ENCODE data around the gene SLC6A5.
"Not testable (repeated sequence)": the region's sequence is repeated elsewhere in the genome, so short reads cannot be mapped to it uniquely, and the experiment has no call there.

The SLC6A5 gene

DNA sequence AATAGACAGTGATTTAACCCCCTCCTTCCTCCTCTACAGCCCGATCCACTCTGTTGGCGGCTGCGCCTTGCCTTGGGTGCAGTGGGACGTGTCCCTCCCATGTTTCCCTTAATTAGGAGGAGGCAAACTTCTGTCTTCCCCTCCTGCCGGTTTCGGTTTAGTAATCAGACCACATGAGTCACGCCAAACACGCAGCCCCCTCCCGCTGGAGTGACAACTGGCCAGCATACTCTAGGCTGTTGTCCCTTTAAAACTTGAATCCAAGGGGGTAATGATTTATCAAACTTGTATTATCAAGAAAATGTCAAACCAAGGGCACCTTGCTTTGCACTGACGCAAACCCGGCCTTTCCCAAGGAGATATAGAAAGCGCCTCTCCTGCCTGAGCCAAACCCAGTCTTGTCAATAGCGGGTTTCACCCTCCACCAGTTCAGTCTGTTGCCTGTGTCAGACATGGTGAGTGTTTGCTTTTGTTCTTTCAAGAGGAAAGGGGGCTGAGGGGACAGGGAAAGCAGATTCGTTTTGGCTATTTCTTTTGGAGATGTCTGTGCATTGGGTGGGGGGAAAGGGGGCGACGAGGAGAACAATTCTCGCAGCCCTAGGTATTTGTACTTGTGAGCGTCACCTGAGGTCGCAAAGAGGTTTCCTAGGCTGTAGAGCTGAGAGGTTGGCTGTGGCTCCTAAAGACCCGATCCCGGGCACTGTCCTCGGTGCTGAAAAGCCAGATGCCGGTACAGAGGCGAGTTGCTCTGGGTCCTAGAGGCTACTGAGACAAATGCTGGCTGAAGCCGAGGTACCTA is at the start of gene SLC6A5:
Gene SLC6A5 (plus strand): TSS at position 388 of the 799 bp plus-strand sequence. CDS start 65 bp downstream, at position 453.
- DNase-seq, result no peak

DNA sequence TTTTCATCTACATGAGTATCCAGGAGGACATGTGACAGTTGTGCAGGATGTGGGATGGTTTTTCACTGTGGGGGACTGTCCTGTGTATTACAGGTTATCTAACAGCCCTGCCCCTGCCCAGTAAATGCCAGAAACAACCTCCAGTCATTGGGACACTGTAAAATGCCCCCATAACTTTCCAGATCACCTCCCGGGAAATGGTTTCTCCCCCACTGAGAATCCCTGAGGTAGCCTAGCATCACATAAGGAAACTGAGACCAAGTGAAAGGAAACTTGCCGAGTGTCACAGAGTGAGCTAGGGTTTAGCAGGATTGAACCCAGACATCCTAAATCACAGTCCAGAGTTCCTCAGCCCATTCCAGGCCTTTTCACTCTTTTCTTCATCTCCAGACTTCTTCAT is 48.3 kb upstream of the SLC6A5 start:
- no peak for DNase-seq

DNA sequence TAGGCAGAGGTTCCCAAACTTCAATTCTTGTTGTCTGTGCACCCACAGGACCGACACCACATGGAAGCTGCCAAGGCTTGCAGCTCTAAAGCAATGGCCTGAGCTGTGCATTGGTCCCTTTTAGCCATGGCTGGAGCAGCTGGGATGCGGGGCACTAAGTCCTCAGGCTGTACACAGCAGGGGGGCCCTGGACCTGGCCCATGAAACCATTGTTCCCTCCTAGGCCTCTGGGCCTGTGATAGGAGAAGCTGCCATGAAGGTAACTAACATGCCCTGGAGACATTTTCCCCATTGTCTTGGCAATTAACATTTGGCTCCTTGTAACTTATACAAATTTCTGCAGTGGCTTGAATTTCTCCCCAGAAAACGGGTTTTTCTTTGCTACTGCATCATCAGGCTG is 43.6 kb upstream of the SLC6A5 start:
- no peak for DNase-seq

DNA sequence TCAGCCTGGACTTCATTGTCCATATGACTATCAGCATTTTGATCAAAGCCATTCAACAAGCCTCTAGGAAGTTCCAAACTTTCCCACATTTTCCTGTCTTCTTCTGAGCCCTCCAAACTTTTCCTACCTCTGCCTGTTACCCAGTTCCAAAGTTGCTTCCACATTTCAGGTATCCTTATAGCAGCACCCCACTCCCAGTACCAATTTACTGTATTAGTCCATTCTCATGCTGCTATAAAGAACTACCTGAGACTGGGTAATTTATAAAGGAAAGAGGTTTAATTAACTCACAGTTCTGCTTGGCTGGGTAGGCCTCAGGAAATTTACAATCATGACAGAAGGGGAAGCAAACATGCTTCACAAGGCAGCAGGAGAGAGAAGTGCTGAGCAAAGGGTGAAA is 43.0 kb upstream of the SLC6A5 start:
- not testable (repeated sequence) for DNase-seq

DNA sequence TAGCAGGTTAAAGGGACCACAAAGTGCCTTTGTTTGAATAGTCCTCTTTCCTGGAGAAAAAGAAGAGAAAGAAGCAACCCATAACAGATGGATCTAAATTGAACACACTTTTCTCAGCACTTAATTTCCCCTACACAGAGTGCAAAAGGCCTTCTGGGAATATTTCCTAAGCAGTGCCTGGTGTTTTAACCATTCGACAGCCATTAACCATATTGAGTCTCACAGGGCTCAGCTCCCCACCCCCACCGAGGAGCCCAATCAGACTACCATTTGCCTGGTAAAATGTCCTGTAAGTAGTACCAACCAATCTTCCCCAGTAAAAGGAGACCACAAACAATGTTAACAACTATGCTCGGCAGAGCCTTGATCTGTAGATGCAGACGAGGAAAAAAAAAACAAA is 40.7 kb upstream of the SLC6A5 start:
- DNase-seq, result peak in 1 of 2 experiments; percentile 24

DNA sequence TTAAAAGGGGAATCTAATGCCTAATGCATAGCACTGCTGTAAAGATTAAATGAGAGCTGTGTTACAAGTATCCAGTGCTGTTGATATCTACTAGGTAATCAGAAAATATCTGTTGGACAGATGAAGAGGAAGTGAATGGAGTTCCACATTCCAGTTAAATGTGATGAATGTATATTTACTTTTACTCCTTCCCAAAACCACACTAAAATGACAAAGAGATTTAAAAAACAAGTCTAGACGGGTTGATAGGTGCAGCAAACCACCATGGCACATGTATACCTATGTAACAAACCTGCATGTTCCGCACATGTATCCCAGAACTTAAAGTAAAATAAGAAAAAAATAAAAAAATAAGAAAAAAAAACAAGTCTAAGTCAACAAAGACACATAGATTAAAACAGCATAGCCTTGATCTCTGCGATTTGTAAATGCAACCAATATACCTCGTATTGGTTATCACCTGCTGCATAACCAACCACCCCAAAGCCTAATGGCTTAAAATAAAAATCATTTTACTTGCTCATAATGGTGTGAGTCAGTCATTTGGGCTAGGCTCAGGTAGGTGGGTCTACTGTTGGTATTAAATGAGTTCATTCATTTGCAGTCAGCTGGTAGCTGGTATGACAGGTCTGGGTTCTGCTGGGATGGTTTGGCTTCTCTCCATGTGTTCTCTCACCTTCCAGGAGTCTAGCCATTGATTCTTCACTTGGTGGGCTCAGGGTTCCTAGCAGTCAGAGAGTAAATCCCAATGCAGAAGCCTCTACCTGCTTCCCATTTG is 39.7 kb upstream of the SLC6A5 start:
- DNase-seq, result no peak

DNA sequence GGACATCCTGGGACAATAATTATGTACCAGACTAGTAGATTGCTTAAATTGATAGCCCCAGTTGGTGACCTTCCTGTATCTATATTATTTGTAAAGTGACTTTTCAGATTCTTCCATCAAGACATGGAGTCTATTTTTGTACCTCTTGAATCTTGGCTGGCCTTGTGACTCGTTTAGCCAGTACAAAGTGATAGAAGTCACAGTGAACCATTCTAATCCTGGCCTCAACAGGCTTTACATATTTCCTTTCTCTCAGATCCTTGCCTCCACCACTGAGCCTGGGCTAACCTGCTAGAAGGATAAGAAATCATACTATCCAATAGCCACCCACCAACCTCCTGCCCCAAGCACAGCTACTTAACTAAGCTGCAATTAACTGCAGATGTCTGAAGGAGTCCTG is 37.5 kb upstream of the SLC6A5 start:
- DNase-seq, result peak; percentile 7 to 11

DNA sequence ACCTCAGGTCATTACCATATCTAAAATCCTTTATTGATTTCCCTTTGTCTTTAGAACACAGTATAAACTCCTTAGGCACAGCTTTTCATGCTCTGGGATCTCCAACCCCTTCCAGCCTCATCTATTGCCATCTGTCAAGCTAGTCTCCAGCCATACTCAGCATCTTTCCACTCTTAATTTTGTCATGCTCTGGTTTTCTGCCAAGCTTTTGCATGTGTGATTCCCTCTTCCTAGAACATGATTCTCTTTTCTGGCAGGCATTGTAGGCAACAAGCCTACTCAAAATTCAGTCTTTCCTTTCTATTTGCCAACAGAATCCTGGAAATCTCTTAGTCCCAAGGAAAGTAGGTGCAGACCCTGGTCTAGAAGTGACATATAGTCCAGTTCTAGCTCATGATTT is 35.5 kb upstream of the SLC6A5 start:
- DNase-seq, result peak; percentile 89 to 91

DNA sequence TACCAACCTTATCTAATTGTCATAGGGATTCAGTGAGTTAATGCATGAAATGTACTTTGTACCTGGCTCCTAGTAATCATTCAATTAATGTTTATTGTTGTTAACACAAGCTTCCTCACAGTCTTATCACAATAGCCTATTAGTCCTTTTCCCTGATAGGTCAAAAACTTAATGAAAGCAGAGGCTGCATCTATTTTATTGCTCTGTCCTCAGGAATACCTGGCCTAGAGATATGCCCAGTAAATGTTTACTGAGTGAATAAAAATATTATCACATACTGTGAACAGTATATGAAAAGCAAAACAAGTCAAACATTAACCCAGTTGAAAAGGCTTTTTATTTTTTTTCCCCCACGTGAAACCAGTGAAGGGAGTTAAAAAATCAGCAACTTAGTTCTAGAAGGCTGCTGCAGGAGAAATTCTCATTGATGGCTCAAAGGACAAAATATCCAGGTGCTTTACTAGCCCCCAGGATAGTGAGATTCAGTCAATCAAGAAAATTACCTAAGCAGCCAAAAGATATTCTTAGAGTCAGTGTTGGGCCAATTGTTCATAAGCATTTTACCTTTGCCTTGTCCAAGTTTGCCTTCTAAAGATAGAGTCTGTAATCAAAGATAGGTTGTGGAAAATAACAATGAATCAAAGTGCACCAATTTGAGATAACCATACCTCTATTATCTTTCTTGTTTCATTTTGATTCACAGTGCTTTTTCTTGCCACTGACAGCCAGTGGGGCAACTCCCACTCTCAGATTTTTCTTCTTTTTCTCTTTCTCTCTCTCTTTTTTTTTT is 34.4 kb upstream of the SLC6A5 start:
- DNase-seq, result no peak

DNA sequence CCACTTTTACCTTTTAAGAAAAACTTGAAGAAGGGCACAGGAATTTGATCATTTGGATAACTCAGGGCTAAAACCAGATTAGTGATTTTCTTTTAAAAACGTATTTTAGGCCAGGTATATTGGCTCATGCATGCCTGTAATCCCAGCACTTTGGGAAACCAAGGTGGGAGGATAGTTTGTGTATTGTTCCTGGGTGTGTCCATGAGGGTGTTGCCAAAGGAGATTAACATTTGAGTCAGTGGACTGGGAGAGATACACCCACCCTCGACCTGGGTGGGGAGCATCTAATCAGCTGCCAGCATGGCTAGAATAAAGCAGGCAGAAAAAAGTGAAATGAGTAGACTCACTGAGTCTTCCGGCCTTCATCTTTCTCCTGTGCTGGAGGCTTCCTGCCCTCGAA is 33.3 kb upstream of the SLC6A5 start:
- not testable (repeated sequence) for DNase-seq

DNA sequence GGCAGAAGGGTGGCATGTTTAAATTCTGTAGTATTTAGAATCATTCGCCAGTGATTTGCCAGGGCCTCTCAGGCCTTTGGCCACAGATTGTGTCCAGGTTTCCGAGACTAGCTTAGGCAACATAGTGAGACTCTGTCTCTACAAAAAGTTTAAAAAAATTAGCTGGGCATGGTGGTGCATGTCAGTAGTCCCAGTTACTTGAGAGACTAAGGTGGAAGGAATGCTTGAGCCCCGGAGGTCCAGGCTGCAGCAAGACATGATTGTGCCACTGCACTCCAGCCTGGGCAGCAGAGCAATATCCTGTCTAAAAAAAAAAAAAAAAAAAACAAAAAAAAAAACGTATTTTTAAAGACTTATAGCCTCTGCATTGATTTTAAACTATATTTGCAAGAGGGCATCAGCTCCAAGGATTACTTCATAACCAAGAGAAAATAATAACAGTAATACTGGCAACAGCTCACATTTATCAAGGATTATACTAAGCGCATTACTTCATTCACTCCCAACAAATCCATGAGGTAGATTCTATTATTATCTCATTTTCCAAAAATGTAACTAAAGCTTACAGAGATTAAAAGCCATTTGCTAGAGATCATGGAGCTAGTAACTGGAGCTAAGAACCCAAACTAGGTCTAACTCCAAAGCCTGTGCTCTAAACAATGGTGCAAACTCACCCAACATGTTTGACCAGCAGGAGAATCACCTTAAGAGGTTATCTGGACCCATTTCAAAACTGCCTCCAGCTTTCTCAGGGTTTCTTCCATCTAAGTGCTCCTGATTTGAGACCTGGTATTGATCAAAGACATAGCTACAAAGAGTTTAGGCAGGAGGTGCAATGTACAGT is 32.6 kb upstream of the SLC6A5 start:
- DNase-seq, result no peak

DNA sequence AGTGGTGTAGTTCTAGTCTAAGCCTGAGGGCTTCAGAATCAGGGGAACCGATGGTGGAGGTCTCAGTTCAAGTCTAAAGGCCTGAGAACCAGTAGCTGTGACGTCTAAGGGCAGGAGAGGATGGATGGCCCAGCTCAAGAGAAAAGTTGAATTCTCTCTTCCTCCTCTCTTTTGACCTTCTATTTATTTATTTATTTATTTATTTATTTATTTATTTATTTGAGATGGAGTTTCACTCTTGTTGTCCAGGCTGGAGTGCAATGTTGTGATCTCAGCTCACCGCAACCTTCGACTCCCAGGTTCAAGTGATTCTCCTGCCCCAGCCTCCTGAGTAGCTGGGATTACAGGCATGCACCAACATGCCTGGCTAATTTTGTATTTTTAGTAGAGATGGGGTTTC is 19.7 kb upstream of the SLC6A5 start:
- not testable (repeated sequence) for DNase-seq

DNA sequence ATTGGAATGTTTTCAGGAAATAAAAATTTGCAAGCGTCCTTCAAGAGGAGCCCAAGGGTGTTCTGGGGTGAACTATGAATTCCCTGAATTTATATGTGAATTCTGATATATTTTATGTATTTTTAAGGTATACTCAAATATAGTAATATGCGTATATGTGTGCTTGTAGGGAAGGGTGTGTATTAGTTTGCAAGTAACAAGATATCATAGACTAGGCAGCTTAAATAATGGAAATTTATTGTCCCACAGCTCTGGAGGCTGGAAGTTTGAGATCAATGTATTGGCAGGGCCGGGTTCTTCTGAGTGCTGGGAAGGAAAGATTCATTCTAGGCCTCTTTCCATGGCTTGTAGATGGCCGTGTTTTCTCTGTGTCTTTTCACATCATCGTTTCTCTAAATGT is 16.2 kb upstream of the SLC6A5 start:
- DNase-seq, result no peak

DNA sequence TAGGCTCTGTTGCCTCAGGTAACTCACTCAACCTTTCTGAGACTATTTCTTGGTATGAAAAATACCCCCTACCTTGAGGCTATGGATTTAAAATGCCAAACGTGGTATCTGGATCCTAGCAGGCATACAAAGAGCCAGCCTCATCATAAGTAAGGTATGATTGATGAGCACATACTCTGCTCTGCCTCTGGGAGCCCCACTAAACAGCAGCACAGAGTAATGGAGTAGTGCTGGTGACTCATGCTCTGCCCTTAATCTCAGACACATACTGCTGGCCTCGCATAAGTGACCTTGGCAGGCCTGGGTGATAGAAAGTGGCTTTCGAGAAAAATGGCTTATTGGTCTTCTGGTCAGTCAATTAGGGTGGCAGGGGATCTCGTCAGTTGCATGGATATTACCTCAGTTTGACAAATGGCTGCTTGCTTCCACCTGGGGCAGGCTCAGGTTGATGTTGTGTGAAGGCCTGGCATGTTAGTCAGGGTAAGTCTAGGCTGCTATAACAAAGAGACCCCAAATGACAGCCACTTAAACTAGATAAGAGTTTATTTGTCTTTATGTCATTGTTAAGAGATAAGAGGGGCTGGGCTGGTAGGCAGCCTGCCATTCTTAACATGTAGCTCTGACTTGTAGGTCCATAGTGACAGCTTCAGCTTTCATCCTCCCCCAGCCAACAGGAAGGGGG is 15.2 kb upstream of the SLC6A5 start:
- DNase-seq, result no peak

DNA sequence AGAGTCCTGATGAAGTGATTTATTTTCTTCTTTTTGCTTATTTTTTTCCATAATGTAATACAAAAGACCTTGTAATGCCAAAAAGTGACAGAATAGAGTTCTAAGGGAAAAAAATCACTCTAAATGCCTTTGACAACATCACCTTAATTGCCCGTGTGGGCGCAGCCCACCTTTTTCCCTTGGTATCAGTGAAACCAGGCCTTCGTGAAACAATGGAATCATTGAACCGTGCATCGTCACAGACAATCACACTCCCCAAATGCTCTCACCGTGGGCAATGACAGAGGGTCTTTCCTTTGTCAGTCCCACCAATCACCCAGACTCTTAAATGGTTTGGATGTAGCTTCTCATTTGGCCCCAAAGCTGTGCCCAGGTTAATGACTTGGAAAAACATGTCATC is 9.6 kb upstream of the SLC6A5 start:
- no peak for DNase-seq

DNA sequence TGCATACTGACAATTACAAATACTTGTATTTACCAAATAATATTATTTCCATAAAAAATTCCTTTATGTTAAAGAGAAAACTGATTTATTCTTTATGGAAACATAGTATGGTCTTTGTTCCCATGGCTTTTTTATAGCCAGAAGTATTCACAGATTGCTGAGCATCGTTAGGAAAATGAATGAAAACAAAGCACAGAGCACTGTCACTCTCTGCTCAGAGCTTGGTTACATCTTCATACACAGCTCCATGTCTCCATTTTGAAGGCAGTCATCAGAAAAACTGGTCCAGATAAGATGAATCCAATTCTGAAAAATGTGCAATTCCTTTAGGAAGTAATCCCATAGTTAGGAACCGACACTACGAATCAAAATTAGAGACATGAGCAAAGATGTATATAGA is 9.0 kb upstream of the SLC6A5 start:
- no peak for DNase-seq

DNA sequence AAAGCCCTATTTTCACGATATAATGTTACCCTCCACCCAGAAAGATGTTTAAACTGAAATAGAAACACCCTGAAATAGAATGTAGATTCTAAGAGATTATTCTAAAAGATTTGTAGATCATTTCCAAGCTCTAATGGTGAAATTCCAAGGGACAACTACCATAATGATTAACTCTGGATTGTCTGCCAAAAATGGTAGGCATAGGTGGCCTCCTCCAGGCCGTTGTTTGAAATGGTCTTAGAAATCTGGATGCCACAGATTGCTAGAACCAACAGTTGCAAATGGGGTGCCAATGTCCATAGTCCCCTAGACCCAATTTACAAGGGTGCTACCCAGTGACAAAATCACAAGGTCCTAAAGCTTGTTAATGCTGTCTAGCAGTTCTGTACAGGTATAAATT is 6.7 kb upstream of the SLC6A5 start:
- no peak for DNase-seq

DNA sequence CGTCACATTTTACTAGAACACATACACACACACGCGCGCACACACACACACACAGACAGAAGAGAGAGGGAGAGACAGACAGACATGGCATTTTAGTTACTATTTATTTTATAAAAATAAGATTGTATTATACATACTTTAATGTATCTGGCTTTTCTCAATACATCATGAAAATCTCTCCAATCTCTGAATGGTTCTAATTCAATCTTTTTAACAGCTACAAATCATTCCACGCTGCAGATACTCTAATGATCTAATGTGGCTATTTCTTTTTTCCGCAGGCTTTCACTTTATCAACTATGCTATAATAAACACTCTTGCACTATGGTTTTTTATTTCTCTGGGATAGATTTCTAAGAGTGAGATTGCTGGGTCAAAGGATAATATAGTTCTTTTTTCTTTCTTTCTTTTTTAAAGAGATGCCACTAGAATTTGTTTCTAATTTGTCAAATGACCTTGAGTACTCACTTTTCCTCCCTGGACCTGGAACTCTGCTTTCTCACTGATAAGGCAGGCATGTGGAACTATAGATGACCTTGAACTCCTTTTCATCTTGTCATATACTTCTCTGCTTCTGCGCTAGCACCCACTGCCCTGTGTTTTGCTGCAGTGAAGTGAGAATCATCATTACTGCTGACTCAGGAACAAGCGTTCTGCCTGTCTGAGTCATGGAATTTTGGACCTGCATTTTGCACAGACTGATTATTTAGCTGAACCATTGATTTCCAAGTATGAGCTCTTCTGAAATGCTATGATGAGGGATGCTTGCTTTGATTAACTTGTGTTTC is 4.9 kb upstream of the SLC6A5 start:
- DNase-seq, result no peak

DNA sequence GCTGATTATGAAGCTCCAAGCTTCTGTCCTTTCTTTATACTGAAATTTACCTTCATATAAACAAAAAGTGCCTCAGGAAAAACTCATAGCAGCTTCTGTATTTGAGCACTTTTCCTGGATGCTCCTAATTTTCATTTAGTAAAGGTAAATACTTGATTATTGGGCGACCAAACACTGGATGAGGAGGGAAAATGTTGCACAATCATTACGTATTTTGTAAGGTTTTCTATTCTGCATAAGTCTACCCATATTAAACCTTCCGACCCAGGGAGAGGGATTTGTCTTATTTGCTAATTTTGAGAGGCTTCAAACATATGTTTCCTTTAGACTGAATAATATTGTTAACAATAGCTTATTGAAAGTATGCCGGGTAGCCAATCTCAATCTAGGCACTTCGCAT is 4.3 kb upstream of the SLC6A5 start:
- DNase-seq, result no peak

DNA sequence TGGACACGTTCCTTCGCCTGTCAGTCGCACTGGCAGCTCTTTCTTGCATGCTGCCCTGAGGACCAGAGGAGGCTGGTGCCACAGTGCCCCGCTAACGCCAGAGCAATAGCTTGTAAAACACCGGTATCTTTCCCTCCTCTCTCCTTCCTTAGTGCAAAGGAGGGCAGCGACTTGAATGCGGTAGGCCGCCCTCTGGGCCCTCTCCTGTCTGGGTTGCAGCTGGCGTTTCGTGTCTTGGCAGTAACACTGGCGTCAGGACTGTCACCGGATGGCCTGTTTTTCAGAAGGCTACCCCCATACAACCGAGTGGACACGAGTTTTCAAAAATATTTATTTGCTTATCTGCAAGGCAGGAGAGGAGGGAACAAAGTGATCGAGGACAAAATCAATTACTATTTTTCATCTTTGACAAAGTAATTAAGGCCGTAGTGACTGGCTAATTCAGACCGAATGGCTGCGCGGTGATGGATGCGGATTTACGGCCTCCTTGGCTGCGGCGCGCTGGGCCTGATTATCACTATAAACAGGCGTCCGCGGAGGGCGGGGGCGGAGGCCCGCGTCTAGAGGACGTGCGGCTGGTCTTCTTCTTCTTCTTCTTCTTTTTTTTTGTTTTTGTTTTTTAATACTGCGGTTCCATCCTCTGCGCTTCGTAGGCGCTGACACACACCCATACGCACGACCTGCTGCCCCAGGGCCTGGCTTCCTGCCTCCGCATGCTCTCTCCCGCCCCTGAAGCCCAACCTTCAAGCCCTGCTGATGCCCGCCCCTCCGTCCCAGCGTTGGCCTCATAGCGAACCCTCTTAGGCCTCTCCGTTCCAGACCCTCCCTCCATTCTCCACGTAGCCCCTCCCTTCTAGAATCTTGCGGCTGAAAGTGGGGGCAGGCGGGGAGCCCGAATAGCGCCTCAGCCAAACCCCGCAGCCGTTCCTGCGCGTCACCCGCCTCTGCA is 2.9 kb upstream of the SLC6A5 start:
- no peak for DNase-seq

All from NCI-H446 (cell line).